Right atrium auricular region (tissue), 2 donors: Measurements from ENCODE around the gene MAPK1IP1L. TPM values are rescaled to one million over a fixed set of nuclear protein-coding genes. Genes with fewer than 3 reads are reported as not detected.

Experiments
- DNase-seq: peaks from one replicate; pipeline ENCODE4 v3.0.0-alpha.2; 2019; ENCODE audit warnings: low spot score
- H3K27ac ChIP-seq, 2 donors: fragments of 200-600 bp; sonication (generic); 1 replicate in 1 of 2; 2 replicates in 1 of 2; pipeline ENCODE4 v1.5.1; 2016 to 2019
- H3K27me3 ChIP-seq, 2 donors: fragments of 200-600 bp; sonication (generic); one replicate each; pipeline versions ENCODE4 v1.5.1 to v1.6.0; 2017 to 2019
- H3K36me3 ChIP-seq: fragments of 200-600 bp; sonication (generic); one replicate; pipeline ENCODE4 v1.5.1; 2016
- H3K4me1 ChIP-seq, 2 donors: fragments of 200-600 bp; sonication (generic); one replicate each; pipeline versions ENCODE4 v1.5.1 to v1.6.0; 2017 to 2019
- H3K4me3 ChIP-seq, 2 donors: fragments of 200-600 bp; sonication (generic); 1 replicate in 1 of 2; 2 replicates in 1 of 2; pipeline ENCODE4 v1.5.1; 2017 to 2019; ENCODE audit warnings: mild to moderate bottlenecking in 1 of 2, moderate library complexity in 1 of 2
- H3K9me3 ChIP-seq, 2 donors: fragments of 200-600 bp; sonication (generic); one replicate each; pipeline ENCODE4 v1.5.1; 2019
- total RNA-seq, 2 donors: library from RNA; depleted of rRNA; stranded (reverse); fragments of >200 nt; gene quantifications; one replicate each; pipeline ENCODE4 v1.1.0, GENCODE V29; 2016
- TF ChIP-seq, protein P1 (sequence below), 2 donors: fragments of 200-600 bp; sonication (generic); IDR thresholded peaks; one replicate each; pipeline ENCODE4 v1.5.1; 2019; ENCODE audit warnings: antibody characterized with exemption in 2 of 2

Gene MAPK1IP1L
- total RNA-seq, 2 donors from 2014 or later, result 81.2 to 111 TPM

DNA sequence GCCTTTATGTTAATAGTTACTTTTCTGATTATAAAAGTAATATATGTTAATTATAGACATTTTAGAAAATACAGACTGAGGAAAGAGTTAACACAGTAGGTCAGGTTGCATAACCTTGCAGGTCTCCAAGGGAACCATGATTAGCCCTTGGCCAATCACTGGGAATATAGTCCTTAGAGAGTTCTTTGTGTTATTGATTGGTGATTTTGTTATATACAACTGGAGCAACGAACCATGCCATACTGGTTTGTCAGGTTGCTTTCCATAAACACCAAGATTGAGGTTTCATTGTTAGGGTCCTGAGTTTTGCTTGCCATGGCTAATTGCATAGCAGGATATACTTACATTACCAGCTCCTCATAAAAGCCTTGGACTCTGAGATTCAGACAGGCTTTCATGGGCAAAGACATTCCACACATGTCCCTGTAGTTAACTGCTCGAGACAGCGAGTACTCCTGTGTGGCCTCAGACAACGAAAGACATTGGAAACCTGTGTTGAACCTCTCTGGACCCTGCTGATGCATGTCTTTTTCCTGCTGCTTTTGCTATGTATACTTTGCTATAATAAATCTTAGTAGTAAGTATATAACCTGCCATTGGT lies 33.7 kb downstream of the MAPK1IP1L start:
- TF ChIP-seq, protein P1, sequence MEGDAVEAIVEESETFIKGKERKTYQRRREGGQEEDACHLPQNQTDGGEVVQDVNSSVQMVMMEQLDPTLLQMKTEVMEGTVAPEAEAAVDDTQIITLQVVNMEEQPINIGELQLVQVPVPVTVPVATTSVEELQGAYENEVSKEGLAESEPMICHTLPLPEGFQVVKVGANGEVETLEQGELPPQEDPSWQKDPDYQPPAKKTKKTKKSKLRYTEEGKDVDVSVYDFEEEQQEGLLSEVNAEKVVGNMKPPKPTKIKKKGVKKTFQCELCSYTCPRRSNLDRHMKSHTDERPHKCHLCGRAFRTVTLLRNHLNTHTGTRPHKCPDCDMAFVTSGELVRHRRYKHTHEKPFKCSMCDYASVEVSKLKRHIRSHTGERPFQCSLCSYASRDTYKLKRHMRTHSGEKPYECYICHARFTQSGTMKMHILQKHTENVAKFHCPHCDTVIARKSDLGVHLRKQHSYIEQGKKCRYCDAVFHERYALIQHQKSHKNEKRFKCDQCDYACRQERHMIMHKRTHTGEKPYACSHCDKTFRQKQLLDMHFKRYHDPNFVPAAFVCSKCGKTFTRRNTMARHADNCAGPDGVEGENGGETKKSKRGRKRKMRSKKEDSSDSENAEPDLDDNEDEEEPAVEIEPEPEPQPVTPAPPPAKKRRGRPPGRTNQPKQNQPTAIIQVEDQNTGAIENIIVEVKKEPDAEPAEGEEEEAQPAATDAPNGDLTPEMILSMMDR (IDR thresholded peaks at IDR 0.05), result no peak
- H3K27ac ChIP-seq, result no peak overlapping the region

DNA sequence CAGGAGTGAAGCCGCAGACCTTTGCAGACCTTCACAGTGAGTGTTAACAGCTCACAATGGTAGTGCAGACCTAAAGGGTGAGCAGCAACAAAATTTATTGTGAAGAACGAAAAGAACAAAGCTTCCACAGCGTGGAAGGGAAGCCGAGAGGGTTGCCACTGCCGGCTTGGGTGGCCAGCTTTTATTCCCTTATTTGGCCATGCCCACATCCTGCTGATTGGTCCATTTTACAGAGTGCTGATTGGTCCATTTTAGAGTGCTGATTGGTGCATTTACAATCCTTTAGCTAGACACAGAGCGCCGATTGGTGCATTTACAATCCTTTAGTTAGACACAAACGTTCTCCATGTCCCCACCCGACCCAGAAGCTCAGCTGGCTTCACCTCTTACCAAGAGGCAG lies 35.5 kb downstream of the MAPK1IP1L start:
- Histone ChIP-seq H3K36me3 (no peaks in the 10 kb centered on the region), H3K27ac (no peak overlapping the region), H3K27me3 (no peaks in the 10 kb centered on the region), H3K4me1 (no peaks in the 10 kb centered on the region), H3K9me3 (no peaks in the 10 kb centered on the region), H3K4me3 (no peak overlapping the region)
- TF ChIP-seq, protein P1 (IDR thresholded peaks at IDR 0.05), result no peak
- DNase-seq, result no peak

More for the DNA sequence above, 33.7 kb downstream of the MAPK1IP1L start:
- Histone ChIP-seq H3K36me3 (no peaks in the 10 kb centered on the region), H3K27me3 (no peaks in the 10 kb centered on the region), H3K9me3 (no peaks in the 10 kb centered on the region), H3K4me1 (no peaks in the 10 kb centered on the region), H3K4me3 (no peak overlapping the region)
- DNase-seq, result no peak

DNA sequence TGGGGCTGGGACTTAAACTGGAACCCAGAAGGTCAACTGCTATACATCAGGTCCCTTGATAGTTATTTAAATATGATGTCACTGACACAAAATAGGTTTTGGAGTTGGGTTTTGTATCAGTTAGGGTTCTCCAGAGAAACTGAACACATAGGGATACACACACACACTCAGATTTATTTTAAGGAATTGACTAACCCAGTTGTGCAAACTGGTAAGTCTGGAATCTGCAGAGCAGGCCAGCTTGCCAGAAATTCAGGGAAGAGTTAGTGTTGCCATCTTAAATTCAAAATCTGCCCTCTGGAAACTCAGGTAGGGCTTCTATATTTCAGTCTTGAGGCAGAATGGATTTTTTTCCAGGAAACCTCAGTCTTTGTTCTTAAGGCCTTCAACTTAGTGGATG lies 36.9 kb downstream of the MAPK1IP1L start:
- Histone ChIP-seq H3K4me3 (no peak overlapping the region), H3K36me3 (no peaks in the 10 kb centered on the region), H3K27ac (no peak overlapping the region), H3K9me3 (no peaks in the 10 kb centered on the region), H3K27me3 (no peaks in the 10 kb centered on the region), H3K4me1 (no peaks in the 10 kb centered on the region)
- DNase-seq, result peak; percentile 5
- TF ChIP-seq, protein P1 (IDR thresholded peaks at IDR 0.05), result no peak

DNA sequence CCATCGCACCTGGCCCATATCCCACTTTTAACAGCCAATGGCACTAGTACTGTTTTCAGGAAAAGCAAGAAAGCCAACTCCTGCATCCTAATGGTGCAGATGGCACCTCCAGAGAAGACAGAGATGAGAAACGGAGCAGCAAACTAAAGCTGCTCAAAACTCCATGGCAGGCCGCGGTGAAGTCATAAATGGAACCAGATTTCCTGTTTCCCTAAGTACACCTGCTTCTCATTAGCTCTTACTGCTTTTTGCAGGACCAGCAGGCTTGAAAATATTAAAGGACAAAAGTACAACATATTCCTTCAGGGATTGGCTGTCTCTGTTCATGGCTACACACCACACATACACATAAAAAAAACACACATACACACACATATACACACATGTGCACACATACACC lies 40.9 kb downstream of the MAPK1IP1L start:
- no peak for DNase-seq
- H3K4me3 ChIP-seq, result no peak overlapping the region
- H3K9me3 ChIP-seq, result no peaks in the 10 kb centered on the region
- H3K27me3 ChIP-seq, result no peaks in the 10 kb centered on the region
- TF ChIP-seq, protein P1 (IDR thresholded peaks at IDR 0.05), result no peak
- H3K36me3 ChIP-seq, result no peaks in the 10 kb centered on the region
- H3K27ac ChIP-seq, result no peak overlapping the region
- peaks cover 0 to under 1% of the 10 kb centered on the region in 2 donors for H3K4me1 ChIP-seq

DNA sequence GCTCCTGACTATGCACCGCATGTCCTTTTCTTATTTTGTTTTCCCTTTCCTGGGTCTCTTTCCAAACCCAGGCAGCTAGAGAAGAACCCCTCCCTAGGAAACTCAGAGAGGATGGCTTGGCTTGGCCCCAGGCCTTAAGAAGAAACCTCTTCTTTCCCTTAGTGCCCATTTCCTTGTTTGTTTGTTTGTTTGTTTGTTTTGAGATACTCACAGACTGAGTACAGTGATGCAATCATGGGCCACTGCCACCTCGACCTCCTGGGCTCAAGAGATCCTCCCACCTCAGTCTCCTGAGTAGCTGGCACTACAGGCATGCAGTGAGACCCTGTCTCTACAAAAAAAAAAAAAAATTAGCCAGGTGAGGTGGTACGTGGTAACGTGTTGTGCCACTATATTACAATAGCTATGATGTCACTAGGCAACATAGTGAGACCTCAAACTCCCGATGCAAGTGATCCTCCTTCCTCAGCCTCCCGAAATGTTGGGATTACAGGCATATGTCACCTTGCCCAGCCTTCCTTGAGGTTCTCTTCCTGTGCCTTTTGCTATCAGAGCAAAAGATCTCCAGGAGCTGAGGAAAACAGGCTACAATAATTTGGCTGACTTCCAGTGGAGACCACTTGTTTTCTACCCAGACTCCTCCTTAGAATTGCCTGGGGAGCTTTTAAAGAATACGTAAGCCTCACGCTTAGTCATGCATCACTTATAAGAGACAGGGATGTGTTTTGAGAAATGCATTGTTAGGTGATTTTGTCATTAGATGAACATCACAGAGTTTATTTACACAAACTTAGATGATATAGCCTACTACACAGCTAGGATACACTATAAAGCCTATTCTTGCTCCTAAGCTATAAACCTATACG lies 43.1 kb downstream of the MAPK1IP1L start:
- Histone ChIP-seq H3K4me1 (peaks cover 0 to 4% of the 10 kb centered on the region in 2 donors), H3K36me3 (no peaks in the 10 kb centered on the region), H3K9me3 (no peaks in the 10 kb centered on the region), H3K27ac (no peak overlapping the region), H3K27me3 (no peaks in the 10 kb centered on the region), H3K4me3 (no peak overlapping the region)
- TF ChIP-seq, protein P1 (IDR thresholded peaks at IDR 0.05), result no peak
- DNase-seq, result no peak
